HK-2 (cell line): ENCODE data around the gene NRIP1.

Experiments
- DNase-seq: peaks from one replicate; pipeline ENCODE4 v3.0.0-alpha.2; 2018; ENCODE audit not compliant: unreplicated experiment

The NRIP1 gene

DNA sequence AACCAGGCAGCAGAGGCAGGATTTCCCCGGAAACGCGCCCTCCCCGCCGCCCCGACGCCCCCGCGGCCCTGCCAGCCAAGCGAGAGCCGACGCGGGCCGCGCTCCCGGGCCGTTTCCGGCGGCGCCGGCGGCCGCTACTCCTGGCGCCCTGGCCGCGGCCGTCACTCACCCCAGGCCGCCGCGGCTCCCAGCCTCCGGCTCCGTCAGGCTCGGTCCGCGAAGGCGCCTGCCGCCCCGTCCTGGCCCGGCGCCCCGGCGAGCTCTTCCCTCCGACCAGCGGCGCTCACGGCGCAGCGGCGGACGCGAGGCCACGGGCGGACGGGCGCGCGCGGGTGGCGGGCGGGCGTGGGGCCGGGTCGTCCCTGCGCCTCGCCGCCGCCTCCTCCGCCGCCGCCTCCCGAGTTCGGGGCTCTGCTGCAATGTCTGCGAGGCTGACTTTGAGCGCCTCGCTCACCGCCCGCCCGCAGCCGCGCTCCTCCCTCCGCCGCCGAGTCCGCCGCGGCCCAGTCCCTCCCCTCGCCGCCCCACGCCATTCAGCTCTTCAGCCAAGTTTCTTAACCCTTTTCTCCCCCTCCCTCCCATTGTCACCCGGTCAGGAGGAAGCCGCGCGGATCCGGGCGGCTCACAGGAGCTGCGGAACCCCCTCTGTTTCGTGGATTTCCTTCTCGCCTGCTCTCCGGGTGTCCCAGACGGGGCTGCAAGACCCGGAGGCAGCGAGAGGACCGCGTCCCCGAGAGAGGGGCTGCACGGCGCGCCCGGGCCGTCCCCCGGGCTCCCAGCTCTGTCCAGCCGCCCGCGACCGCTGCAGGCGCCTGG is at the start of gene NRIP1:
TSS of gene NRIP1 (minus strand) at position 425 of the 816 bp plus-strand sequence. CDS start 96,808 bp downstream, outside the sequence.
- peak; percentile 78 for DNase-seq

DNA sequence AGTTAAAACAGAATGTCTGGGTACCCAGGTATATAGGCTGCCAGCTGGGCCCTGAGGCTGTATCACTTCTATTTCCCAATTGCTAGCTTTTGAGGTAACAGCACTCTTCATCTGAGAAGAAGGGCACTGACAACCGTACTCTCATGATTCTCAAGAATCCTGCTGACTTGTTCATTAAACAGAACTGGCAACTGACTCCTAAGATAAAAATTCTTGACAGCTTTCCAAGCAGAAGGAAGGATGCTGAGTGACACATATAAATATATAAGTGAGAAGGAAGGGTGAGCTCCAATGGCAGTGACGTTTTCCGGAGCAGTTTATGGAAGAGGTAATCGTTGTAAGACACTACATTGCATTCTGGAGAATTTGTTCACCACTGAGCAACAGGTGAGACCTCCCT is 48.1 kb upstream of the NRIP1 start:
- no peak for DNase-seq

DNA sequence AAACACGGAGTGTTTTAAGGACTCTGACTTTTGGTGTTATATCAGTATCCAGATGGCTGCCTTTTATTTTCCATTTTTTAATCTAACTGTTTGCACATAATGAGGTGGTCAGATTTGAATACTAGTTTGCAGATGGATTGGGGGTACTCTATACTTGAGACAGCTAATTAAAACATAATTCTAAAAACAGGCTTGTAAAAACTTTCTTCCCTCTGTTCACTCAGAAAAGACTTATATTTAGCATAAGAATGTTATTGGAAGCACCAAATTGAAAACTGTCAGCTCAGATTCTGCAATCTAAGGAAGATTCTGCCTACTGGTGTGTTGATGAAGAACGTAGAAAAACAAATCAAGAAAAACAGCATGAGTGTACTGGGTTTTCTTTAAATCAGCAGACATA is 44.0 kb upstream of the NRIP1 start:
- DNase-seq: no peak

GRCh38 chr21:15104470-15104869 is 39.7 kb upstream of the NRIP1 start:
- DNase-seq: no peak

DNA sequence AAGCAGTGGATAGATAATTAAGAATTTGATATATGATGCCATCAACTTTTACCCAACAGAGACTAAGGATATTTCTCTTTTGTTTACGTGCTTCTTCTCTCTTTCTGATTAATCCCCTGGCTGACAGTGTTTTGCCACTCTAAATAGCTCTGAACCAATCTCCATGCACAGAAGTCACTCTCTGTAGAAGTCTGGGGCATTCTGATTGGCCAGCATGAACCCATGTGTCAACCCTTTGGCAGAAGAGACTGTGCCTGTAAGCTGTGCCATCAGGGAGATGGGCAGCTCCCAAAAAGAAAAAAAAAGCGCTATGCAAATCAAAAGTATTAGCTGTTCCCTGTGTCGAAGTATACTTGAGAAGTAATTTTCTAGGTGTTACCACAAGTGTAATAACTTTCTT is 34.1 kb upstream of the NRIP1 start:
- DNase-seq: no peak

DNA sequence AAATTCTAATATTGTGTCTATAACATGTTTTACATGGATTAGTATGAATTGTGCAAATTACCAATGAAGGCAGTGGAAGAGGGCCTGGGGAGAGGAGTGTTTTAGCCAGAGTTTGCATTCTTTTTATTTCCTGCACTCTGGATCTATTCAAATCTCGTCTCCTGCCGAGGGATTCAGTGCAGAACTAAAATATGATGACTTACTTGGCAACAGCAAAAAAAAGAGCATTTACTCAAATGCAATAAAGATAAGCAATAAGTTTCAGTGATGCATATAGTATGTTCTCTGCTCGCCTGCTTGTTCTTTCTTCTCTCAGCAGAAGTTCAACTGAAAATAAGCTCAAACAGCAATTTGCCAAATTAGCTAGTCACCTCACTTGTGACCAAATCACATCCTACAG is 33.4 kb upstream of the NRIP1 start:
- no peak for DNase-seq

DNA sequence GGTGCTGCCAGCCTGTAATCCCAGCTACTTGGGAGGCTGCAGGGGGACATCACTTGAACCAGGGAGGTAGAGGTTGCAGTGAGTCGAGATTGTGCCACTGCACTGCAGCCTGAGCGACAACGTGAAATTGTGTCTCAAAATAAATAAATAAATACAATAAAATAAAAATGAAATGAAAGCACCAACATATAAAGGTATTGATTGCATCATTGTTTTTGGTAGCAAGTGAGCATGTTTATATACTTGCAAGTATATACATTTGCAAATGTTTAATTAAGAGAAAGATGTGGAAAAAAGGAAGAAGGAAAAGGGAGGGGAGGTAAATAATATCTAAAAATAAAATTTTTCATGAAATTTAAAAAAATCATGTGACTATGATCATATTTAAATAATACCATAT is 32.8 kb upstream of the NRIP1 start:
- DNase-seq: no peak

DNA sequence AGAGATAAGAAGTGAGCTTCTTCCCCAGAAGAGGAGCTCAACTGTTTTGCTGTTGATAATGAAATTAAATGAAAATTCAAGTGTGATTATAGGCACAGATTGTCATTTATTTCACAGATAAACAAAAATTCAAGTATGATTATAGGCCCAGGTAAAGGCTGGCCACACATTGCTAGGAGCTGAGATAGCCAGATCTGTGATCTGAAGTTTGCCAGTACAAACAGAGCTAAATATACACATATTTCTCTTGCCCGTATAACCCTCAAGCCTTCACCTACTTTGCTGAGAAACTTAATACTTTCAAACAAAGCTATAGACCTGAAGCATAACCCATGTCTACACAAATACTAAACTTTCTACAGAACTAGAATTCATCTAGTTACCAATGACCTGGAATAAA is 31.3 kb upstream of the NRIP1 start:
- DNase-seq: no peak

DNA sequence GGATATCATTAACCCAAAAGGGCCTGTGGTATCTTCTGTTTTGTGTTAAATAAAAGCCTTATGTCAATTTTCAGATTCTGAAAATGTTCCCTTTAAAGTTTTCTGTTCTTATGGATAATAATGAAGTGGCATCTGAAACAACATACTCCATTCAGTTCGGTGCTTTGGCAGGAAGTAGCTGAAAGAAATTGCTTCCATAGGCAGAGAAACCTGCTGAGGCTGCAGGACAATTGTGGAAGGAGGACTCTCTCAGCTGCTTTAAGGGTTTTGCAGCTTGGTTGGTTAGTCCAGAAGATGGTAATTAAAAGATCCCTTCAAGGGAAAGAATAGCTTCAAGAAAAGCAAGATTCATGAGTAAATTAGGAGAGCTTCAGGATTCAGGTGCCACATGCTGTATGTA is 30.5 kb upstream of the NRIP1 start:
- no peak for DNase-seq

GRCh38 chr21:15094706-15095105 is 29.9 kb upstream of the NRIP1 start:
- DNase-seq: no peak

DNA sequence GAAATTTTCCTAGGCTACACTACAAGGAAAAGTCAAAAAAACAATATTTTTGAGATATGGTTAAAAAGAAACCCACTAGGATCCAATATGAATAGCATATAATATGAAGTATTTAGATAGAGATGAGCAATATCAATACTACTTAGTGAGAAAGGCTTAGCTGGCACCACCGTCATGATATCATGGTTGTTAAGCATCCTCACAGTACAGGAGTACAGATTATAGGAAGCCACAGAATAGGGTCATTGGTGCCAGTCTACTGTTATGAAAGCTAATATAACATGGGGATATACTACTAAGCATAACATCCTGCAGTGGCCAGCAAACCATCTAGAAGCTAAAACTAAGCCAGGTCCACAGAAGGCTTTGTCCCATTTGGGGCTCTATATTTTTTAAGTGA is 28.4 kb upstream of the NRIP1 start:
- no peak for DNase-seq

DNA sequence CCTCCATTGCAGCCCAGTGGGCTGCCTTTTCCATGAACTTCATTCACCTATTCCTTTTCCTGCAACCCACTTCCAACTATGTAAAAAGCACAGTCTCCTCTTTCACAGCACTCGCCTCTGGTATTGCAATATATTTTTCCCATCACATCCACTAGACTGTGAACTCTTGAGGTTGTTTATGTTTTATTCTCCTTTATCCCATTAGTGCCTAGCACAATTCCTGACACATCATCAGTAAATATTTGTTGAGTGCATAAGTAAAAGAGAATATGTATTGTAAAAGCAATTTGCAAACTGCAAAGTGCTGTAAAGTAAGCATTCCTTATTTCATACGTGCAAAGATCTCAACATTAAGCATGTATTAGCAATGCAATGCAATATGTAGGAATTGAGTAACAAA is 27.9 kb upstream of the NRIP1 start:
- DNase-seq: no peak

GRCh38 chr21:15090390-15090789 is 25.6 kb upstream of the NRIP1 start:
- DNase-seq: no peak

GRCh38 chr21:15088488-15088887 is 23.7 kb upstream of the NRIP1 start:
- DNase-seq: no peak

DNA sequence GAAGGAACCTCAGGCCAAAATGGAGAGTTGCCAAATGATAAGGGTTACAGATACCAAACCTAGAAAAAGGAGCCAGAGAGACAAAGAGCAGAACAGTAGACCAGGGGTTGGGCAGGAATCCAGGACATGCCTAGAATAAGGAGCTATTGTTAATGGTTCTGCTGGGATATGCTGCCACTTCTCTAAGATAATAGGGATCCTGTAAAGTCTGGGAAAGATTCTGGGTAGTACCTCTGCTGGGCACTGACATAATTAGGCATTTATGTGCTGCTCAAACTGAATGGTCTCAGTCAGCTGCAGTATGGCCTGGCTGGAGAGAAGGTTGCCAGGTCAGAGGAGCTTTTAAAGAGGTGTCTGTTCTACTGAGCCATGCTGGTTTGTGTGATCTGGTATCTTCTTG is 19.9 kb upstream of the NRIP1 start:
- no peak for DNase-seq

GRCh38 chr21:15080526-15080925 is 15.7 kb upstream of the NRIP1 start:
- no peak for DNase-seq

GRCh38 chr21:15079269-15079668 is 14.5 kb upstream of the NRIP1 start:
- no peak for DNase-seq

GRCh38 chr21:15078180-15078579 is 13.4 kb upstream of the NRIP1 start:
- DNase-seq: no peak

GRCh38 chr21:15077529-15078145 is 12.8 kb upstream of the NRIP1 start:
- DNase-seq: no peak

DNA sequence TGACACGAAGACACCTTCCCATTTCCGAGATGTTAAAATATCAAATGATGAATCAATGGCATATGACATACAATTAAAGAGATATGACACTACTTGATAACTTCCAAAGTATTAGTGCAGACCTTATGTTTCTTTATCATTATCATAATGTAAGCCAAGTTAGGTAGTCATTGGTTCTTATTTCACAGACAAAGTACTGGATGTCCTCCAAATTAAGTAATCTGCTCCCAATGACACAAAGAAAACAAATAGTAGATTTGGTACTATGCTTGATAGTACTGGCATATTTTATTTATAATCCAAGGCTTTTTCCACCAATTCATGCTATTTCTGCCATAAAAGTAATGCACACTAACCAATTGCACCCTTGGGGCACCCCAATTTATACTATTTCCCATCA is 11.9 kb upstream of the NRIP1 start:
- no peak for DNase-seq

DNA sequence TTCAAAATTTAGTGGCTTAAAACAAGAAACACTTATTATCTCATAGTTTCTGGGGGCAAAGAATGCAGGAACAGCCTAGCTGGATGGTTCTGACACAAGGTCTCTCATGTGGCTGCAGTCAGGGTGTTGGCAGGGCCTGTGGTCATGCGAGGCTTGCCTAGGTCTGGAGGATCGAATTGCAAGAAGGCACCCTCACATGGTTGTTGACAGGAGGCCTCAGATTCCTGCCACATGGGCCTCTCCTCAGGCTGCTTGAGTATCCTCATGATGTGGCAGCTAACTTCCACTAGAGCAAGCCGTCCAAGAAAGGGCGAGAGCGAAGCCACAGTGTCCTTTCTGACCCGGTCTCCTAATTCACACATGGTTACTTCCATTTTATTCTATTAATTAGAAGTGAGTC is 6.2 kb upstream of the NRIP1 start:
- no peak for DNase-seq

GRCh38 chr21:15066123-15066575 is 1.3 kb upstream of the NRIP1 start:
- no peak for DNase-seq

DNA sequence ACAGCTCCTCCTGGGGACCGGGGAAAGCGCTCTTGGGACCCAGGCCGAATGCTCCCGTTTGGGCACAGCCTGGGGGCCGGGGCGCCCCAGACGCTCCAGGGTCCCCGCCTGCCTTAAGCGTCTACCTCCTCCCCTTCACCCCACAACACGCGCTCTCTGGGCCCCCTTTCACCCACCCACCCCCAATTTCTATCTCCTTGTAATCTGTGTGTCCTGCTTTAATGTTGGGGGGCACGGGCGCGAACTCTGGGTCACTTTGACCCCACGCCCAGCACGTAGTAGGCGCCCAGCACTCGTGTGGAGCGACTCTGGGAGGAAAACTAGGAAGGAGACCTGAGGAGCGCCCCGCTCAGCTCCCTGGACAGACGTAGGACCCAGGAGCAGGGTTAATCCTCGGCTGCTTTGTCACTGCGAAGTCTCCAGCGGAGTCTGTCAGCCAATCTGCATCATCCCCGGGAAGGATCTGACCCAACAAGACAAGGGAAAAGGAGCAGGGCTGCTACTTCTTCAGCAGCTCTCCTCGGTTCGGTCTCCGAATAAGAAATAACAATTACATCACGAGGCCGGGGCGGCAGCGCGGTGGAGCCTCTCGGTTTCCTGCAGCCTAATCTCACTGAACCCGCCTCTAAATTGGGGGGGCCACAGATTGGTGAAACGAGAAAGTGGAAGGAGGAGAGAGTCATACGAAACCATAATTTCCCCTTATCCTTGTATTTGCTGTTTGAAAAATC is 757 bp upstream of the NRIP1 start:
- DNase-seq: peak; percentile 64
